Parathyroid adenoma (tissue), 2 donors: ENCODE measurements around the gene RCOR3.
"Not testable (repeated sequence)": the region's sequence is repeated elsewhere in the genome, so short reads cannot be mapped to it uniquely, and the experiment has no call there.

ENCODE experiments used
- H2AFZ ChIP-seq: fragments of 300-600 bp; sonication (generic); one replicate; pipeline ENCODE4 v1.7.0; 2017; ENCODE audit warnings: antibody characterized with exemption, mild to moderate bottlenecking
- H3K27ac ChIP-seq: fragments of 300-600 bp; sonication (generic); one replicate; pipeline ENCODE4 v1.7.0; 2017
- H3K27me3 ChIP-seq: fragments of 300-600 bp; sonication (generic); one replicate; pipeline ENCODE4 v1.7.0; 2017; ENCODE audit warnings: low read length; ENCODE audit not compliant: control insufficient read depth, insufficient read depth
- H3K36me3 ChIP-seq: fragments of 300-600 bp; sonication (generic); one replicate; pipeline ENCODE4 v1.7.0; 2017; ENCODE audit warnings: low read length; ENCODE audit not compliant: control insufficient read depth, insufficient read depth
- H3K4me1 ChIP-seq: fragments of 300-600 bp; sonication (generic); one replicate; pipeline ENCODE4 v1.7.0; 2017; ENCODE audit warnings: control low read depth
- H3K4me2 ChIP-seq: fragments of 300-600 bp; sonication (generic); one replicate; pipeline ENCODE4 v1.7.0; 2017; ENCODE audit warnings: low read length
- H3K4me3 ChIP-seq: fragments of 300-600 bp; sonication (generic); one replicate; pipeline ENCODE4 v1.7.0; 2017; ENCODE audit warnings: low read depth, low read length
- H3K79me2 ChIP-seq: fragments of 300-600 bp; sonication (generic); one replicate; pipeline ENCODE4 v1.7.0; 2017; ENCODE audit warnings: control low read depth
- H3K9ac ChIP-seq: fragments of 300-600 bp; sonication (generic); one replicate; pipeline ENCODE4 v1.7.0; 2017; ENCODE audit warnings: mild to moderate bottlenecking
- H3K9me3 ChIP-seq: fragments of 300-600 bp; sonication (generic); one replicate; pipeline ENCODE4 v1.7.0; 2017; ENCODE audit warnings: low read length; ENCODE audit not compliant: control insufficient read depth
- TF ChIP-seq, protein P1 (sequence below): fragments of 300-600 bp; sonication (generic); IDR thresholded peaks from one replicate; pipeline ENCODE4 v1.7.0; 2017; ENCODE audit warnings: antibody characterized with exemption, mild to moderate bottlenecking
- donor health status: primary hyperparathyroidism.

The RCOR3 gene

DNA sequence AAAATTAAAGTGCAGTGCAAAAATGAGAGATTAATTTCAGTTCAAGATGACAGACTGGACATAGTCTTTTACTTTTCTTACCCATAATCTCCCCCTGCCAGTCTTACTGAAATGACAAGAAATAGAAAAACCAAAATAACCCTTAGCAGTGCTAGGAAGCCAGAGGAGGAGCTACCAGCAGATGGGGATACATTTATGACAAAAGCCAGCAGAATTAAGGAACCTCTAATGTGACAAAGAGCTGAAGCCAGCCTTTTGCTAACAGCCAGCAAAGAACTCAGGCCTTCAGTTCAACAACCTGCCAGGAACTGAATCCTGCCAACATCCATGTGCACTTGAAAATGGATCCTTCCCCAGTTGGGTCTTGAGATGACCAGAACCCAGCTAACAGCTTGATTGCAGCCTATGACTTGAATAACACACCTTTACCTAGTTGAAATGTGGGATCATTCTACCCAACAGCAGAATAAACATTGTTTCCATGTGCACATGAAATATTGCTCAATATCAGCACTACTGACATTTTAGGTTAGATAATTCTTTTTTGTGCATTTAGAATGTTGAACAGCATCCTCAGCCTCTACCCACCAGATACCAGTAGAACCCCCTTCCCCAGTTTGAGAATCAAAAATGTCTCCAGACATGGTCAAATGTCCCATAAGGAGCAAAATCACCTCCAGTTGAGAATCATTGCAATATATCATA, 59.6 kb downstream of the RCOR3 start:
- TF ChIP-seq, protein P1, sequence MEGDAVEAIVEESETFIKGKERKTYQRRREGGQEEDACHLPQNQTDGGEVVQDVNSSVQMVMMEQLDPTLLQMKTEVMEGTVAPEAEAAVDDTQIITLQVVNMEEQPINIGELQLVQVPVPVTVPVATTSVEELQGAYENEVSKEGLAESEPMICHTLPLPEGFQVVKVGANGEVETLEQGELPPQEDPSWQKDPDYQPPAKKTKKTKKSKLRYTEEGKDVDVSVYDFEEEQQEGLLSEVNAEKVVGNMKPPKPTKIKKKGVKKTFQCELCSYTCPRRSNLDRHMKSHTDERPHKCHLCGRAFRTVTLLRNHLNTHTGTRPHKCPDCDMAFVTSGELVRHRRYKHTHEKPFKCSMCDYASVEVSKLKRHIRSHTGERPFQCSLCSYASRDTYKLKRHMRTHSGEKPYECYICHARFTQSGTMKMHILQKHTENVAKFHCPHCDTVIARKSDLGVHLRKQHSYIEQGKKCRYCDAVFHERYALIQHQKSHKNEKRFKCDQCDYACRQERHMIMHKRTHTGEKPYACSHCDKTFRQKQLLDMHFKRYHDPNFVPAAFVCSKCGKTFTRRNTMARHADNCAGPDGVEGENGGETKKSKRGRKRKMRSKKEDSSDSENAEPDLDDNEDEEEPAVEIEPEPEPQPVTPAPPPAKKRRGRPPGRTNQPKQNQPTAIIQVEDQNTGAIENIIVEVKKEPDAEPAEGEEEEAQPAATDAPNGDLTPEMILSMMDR, result no peak
- H3K4me1 ChIP-seq, result no peaks in the 10 kb centered on the region
- H3K4me2 ChIP-seq, result no peak overlapping the region
- H3K36me3 ChIP-seq, result no peaks in the 10 kb centered on the region
- H3K4me3 ChIP-seq, result no peak overlapping the region
- no peaks in the 10 kb centered on the region for H3K27me3 ChIP-seq
- H3K9ac ChIP-seq, result no peak overlapping the region
- no peaks in the 10 kb centered on the region for H3K9me3 ChIP-seq
- H3K79me2 ChIP-seq, result no peaks in the 10 kb centered on the region
- no peak overlapping the region for H2AFZ ChIP-seq
- no peak overlapping the region for H3K27ac ChIP-seq

DNA sequence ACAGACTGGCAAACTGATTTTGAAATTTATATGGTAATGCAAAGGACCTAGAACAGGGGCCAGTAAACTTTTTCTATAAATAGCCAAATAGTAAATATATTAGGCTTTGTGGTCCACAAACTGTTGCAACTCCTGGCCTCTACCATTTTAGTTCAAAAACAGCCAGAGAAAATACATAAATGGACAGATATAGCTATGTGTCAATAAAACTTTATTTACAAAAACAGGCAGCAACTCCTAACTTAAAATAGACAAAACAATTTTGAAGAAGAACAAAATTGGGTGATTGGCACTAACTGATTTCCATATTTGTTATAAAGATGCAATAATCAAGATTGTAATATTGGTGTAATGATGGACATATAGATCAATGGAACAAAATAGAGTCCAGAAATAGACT, 60.7 kb downstream of the RCOR3 start:
- H2AFZ ChIP-seq, result no peak overlapping the region
- TF ChIP-seq, protein P1, result no peak
- no peaks in the 10 kb centered on the region for H3K9me3 ChIP-seq
- no peak overlapping the region for H3K4me3 ChIP-seq
- H3K79me2 ChIP-seq, result no peaks in the 10 kb centered on the region
- H3K36me3 ChIP-seq, result no peaks in the 10 kb centered on the region
- no peaks in the 10 kb centered on the region for H3K4me1 ChIP-seq
- no peak overlapping the region for H3K4me2 ChIP-seq
- no peak overlapping the region for H3K27ac ChIP-seq
- H3K9ac ChIP-seq, result no peak overlapping the region
- H3K27me3 ChIP-seq, result no peaks in the 10 kb centered on the region

DNA sequence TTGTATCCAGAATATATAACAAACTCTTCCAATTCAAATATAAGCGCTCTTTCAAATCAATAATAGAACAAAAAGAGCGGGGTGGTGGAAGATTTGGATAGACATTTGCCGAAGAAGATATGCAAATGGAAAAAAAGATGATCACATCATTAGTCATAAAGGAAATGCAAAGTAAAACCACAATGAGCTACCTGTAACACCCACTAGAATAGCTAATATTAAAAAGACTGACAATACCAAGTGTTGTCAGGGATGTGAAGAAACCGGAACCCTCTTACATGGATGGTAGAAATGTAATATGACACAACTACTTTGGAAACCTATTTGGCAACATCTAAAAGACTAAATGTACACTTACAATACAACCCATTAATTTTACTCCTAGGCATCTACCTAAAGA, 61.8 kb downstream of the RCOR3 start:
- no peak overlapping the region for H3K27ac ChIP-seq
- no peaks in the 10 kb centered on the region for H3K79me2 ChIP-seq
- no peak overlapping the region for H3K4me2 ChIP-seq
- no peak overlapping the region for H3K4me3 ChIP-seq
- no peaks in the 10 kb centered on the region for H3K4me1 ChIP-seq
- no peaks in the 10 kb centered on the region for H3K36me3 ChIP-seq
- no peaks in the 10 kb centered on the region for H3K9me3 ChIP-seq
- H2AFZ ChIP-seq, result no peak overlapping the region
- no peak overlapping the region for H3K9ac ChIP-seq
- no peaks in the 10 kb centered on the region for H3K27me3 ChIP-seq
- TF ChIP-seq, protein P1, result no peak

DNA sequence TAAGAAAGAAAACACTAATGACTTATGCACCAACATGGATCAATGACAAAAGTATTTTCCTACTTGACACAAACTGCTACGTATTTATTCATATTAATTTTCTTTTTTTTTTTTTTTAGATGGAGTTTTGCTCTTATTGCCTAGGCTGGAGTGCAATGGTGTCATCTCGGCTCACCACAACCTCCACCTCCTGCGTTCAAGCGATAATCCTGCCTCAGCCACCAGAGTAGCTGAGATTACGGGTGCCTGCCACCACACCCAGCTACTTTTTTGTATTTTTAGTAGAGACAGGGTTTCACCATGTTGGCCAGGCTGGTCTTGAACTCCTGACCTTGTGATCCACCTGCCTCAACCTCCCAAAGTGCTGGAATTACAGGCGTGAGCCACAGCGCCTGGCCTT, 62.5 kb downstream of the RCOR3 start:
- H2AFZ ChIP-seq, H3K27ac ChIP-seq, H3K4me2 ChIP-seq, H3K79me2 ChIP-seq, H3K4me3 ChIP-seq, H3K4me1 ChIP-seq, H3K9ac ChIP-seq, H3K36me3 ChIP-seq, H3K27me3 ChIP-seq, H3K9me3 ChIP-seq: not testable (repeated sequence)

DNA sequence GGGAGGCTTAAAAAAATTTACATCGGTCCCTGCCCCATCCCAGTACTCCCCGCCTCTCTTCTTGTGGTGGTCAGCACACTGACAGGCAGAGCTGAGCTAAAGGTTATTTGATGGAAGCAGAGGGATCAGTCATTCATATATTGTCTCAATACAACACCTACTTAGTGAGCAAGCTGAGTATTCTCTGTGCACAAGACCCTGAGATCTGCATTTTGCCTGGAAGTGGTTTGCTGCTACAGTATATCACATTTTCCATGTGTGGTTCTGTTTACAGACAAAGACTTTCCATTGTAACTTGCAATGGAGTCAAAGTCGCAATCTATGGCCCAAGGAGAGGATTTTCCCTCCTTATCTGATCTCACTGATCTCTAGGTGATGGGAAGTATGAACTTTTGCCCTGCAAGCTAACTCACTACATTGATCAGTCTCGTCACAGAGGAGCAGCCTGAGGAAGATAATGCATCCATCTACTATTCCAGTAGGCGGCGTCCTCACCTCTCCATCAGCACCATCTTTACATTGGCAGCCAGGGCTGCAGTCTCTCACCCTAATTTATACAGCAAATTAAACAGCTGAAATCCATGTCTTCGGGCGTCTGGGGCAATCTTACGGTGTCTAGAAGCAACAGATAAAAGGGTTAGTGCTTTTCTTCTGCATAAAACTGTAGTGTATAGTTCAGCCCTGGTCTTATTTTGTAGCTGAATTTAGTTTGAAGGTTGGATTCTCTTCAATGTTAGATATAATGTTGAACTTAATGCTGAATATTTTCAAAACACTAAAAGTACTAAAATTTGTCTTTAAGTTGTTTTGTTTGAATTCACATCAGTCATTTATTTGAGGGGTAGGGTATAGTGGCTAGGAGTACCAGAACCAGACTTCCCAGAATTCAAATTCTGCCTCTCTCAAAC, 64.2 kb downstream of the RCOR3 start:
- no peak overlapping the region for H3K4me3 ChIP-seq
- H3K9ac ChIP-seq, result no peak overlapping the region
- no peak overlapping the region for H2AFZ ChIP-seq
- no peaks in the 10 kb centered on the region for H3K4me1 ChIP-seq
- no peaks in the 10 kb centered on the region for H3K9me3 ChIP-seq
- TF ChIP-seq, protein P1, result peak; percentile 55
- H3K27ac ChIP-seq, result no peak overlapping the region
- no peaks in the 10 kb centered on the region for H3K79me2 ChIP-seq
- H3K36me3 ChIP-seq, result no peaks in the 10 kb centered on the region
- no peak overlapping the region for H3K4me2 ChIP-seq
- H3K27me3 ChIP-seq, result no peaks in the 10 kb centered on the region
